Natural killer cell (primary cell): Measurements from ENCODE around the gene PRKN. TPM values are rescaled to one million over a fixed set of nuclear protein-coding genes. Genes with fewer than 3 reads are reported as not detected.

ENCODE experiments used
- ATAC-seq, 3 donors: fragments of 150-1000 bp in 2 of 3; fragments of 200-7000 bp in 1 of 3; cut with Tn5 transposase; 1 replicate in 1 of 3; 2 replicates in 2 of 3; pipeline ENCODE4 v1.10.0; 2021; ENCODE audit warnings: mild to moderate bottlenecking in 2 of 3, moderate library complexity in 2 of 3
- DNase-seq, 2 donors: peaks; one replicate each; pipeline versions ENCODE4 v3.0.0 to v3.0.0-alpha.2; 2013 to 2021; ENCODE audit warnings: mixed read lengths in 1 of 2
- H3K27ac ChIP-seq: one replicate; pipeline ENCODE4 v1.5.1; 2013; ENCODE audit warnings: mild to moderate bottlenecking, low read length
- H3K27me3 ChIP-seq: one replicate; pipeline ENCODE4 v1.6.1; 2013; ENCODE audit warnings: low read length; ENCODE audit not compliant: control insufficient read depth, insufficient read depth
- H3K36me3 ChIP-seq: one replicate; pipeline ENCODE4 v1.6.1; 2013; ENCODE audit warnings: low read length; ENCODE audit not compliant: control insufficient read depth, insufficient read depth
- H3K4me1 ChIP-seq: one replicate; pipeline ENCODE4 v1.6.1; 2013; ENCODE audit warnings: low read length; ENCODE audit not compliant: control insufficient read depth, insufficient read depth
- H3K4me3 ChIP-seq: one replicate; pipeline ENCODE4 v1.5.1; 2013; ENCODE audit warnings: low read length
- H3K9me3 ChIP-seq: one replicate; pipeline ENCODE4 v1.6.1; 2013; ENCODE audit warnings: low read length; ENCODE audit not compliant: control insufficient read depth, insufficient read depth
- H3K27ac Mint-ChIP-seq, 2 donors: one replicate each; pipeline ENCODE4 v1.8.0; 2022; ENCODE audit warnings: mild to moderate bottlenecking in 2 of 2, mixed read lengths in 2 of 2, moderate library complexity in 1 of 2
- H3K27me3 Mint-ChIP-seq, 2 donors: one replicate each; pipeline ENCODE4 v1.8.0; 2022; ENCODE audit warnings: low read depth in 2 of 2, mixed read lengths in 2 of 2
- H3K36me3 Mint-ChIP-seq: one replicate; pipeline ENCODE4 v1.8.0; 2022; ENCODE audit warnings: mixed read lengths
- H3K4me1 Mint-ChIP-seq, 2 donors: one replicate each; pipeline ENCODE4 v1.8.0; 2022; ENCODE audit warnings: mixed read lengths in 2 of 2
- H3K4me3 Mint-ChIP-seq: one replicate; pipeline ENCODE4 v1.8.0; 2022; ENCODE audit warnings: mild to moderate bottlenecking, moderate library complexity, mixed read lengths
- H3K9me3 Mint-ChIP-seq, 2 donors: one replicate each; pipeline ENCODE4 v1.8.0; 2022; ENCODE audit warnings: mixed read lengths in 2 of 2
- WGBS: methylation state at CpG from one replicate; pipeline ENCODE4 v1.1.7; 2013; ENCODE audit warnings: missing lambda C conversion rate; ENCODE audit not compliant: insufficient coverage; 5-methylcytosine and 5-hydroxymethylcytosine counted together
- intact Hi-C: fragments of 100-400 bp; cut with micrococcal nuclease; formaldehyde crosslinking; loops from one replicate; pipeline ENCODE4 v1.14.2; 2022
- total RNA-seq, 4 donors: library from RNA; stranded (reverse); fragments of 120-200 nt in 1 of 4; gene quantifications; one replicate each; pipeline versions ENCODE4 v1.2.3 to v1.2.4, GENCODE V29; 2013 to 2022
- TF ChIP-seq, protein P1 (sequence below): fragments of 200-600 bp; IDR thresholded peaks from one replicate; pipeline ENCODE4 v1.8.0; 2022; ENCODE audit warnings: antibody characterized with exemption

PRKN gene
- total RNA-seq, 3 donors from 2014 or later (not counting 1 experiment from before 2014, with no cell fraction given), result 1.4 to 1.9 (median 1.9) TPM

DNA sequence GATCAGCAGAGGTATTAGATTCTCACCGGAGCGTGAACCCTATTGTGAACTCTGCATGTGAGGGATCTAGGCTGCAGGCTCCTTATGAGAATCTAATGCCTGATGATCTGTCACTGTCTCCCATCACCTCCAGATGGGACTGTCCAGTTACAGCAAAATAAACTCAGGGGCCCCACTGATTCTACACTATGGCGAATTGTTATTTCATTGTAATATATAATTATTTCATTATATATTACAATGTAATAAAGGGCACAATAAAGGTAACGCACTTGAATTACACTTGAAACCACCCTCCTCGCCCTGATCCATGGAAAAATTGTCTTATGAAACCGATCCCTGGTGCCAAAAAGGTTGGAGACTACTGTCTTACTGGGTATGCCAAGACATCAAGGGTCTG is 18.6 kb downstream of the PRKN start:
- Histone ChIP-seq H3K27me3 (no peaks in the 10 kb centered on the region), H3K4me3 (no peak overlapping the region), H3K36me3 (no peaks in the 10 kb centered on the region), H3K27ac (no peak overlapping the region), H3K9me3 (no peaks in the 10 kb centered on the region), H3K4me1 (no peaks in the 10 kb centered on the region)
- Mint-ChIP-seq H3K36me3 (no peaks in the 10 kb centered on the region), H3K27ac (no peak overlapping the region), H3K4me1 (peaks cover 0 to 7% of the 10 kb centered on the region in 2 donors), H3K4me3 (no peak overlapping the region), H3K27me3 (peaks cover 0 to 3% of the 10 kb centered on the region in 2 donors), H3K9me3 (no peaks in the 10 kb centered on the region)
- TF ChIP-seq, protein P1, sequence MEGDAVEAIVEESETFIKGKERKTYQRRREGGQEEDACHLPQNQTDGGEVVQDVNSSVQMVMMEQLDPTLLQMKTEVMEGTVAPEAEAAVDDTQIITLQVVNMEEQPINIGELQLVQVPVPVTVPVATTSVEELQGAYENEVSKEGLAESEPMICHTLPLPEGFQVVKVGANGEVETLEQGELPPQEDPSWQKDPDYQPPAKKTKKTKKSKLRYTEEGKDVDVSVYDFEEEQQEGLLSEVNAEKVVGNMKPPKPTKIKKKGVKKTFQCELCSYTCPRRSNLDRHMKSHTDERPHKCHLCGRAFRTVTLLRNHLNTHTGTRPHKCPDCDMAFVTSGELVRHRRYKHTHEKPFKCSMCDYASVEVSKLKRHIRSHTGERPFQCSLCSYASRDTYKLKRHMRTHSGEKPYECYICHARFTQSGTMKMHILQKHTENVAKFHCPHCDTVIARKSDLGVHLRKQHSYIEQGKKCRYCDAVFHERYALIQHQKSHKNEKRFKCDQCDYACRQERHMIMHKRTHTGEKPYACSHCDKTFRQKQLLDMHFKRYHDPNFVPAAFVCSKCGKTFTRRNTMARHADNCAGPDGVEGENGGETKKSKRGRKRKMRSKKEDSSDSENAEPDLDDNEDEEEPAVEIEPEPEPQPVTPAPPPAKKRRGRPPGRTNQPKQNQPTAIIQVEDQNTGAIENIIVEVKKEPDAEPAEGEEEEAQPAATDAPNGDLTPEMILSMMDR, result no peak
- DNase-seq (no peak), ATAC-seq (no peak)
- 88% methylated on average over 5 of the region's 6 CpGs for WGBS
- intact Hi-C loops, result no loop called here

DNA sequence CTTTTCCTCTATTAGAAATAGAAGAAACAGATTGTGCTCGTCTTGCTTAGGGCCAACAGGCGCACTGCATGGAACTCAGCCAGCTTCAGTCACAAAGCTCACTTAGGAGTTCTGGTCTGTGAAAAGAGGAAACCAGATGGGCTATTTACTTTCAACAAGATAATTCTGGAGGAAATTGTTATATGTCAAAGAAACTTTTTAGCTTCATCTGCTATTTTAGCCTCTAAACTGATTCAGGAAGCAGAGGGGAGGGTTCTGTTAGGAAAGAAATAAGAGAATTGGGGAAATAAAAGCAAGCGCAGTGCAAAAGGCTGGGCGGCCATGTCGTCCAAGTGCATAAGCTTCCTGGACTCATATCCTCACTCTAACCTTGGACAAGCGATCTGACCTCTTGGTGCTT is 21.3 kb downstream of the PRKN start:
- Mint-ChIP-seq H3K27me3 (peaks cover 0 to 3% of the 10 kb centered on the region in 2 donors), H3K9me3 (no peaks in the 10 kb centered on the region), H3K36me3 (no peaks in the 10 kb centered on the region), H3K4me1 (peaks cover 0 to 7% of the 10 kb centered on the region in 2 donors), H3K4me3 (no peak overlapping the region), H3K27ac (no peak overlapping the region)
- H3K4me3 ChIP-seq, result no peak overlapping the region
- TF ChIP-seq, protein P1, result no peak
- no peaks in the 10 kb centered on the region for H3K36me3 ChIP-seq
- intact Hi-C loops, result no loop called here
- WGBS, result 31% methylated on average over 5 of the region's 6 CpGs
- DNase-seq (no peak), ATAC-seq (no peak)
- no peaks in the 10 kb centered on the region for H3K4me1 ChIP-seq
- no peak overlapping the region for H3K27ac ChIP-seq
- H3K9me3 ChIP-seq, result no peaks in the 10 kb centered on the region
- H3K27me3 ChIP-seq, result no peaks in the 10 kb centered on the region

DNA sequence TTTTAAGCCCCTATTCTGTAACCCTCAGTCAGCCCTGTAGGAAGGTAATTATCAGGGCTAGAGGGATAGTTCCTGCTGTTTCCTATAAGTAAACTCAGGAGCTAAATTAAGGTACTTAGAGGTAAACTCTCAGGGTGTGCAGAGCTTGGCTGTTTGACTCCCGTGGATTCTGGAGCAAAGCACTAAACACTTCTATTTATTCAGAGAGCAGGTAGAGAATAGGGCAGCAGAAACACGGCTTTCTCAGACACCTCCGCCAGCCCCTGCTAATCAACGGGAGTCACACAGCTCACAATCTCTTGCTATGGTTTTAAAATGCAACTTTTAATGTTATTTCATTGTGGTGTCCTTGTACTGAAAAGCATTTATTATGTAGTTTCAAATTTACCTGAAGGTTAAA is 21.8 kb downstream of the PRKN start:
- no peaks in the 10 kb centered on the region for H3K4me1 ChIP-seq
- no peak overlapping the region for H3K4me3 ChIP-seq
- 75% methylated on average over 2 of the region's 4 CpGs for WGBS
- H3K27ac ChIP-seq, result no peak overlapping the region
- Mint-ChIP-seq H3K9me3 (no peaks in the 10 kb centered on the region), H3K4me1 (peaks cover 0 to 7% of the 10 kb centered on the region in 2 donors), H3K4me3 (no peak overlapping the region), H3K27ac (no peak overlapping the region), H3K36me3 (no peaks in the 10 kb centered on the region), H3K27me3 (peaks cover 0 to 3% of the 10 kb centered on the region in 2 donors)
- DNase-seq (no peak), ATAC-seq (no peak)
- intact Hi-C loops, result no loop called here
- TF ChIP-seq, protein P1, result no peak
- H3K9me3 ChIP-seq, result no peaks in the 10 kb centered on the region
- no peaks in the 10 kb centered on the region for H3K27me3 ChIP-seq
- H3K36me3 ChIP-seq, result no peaks in the 10 kb centered on the region

DNA sequence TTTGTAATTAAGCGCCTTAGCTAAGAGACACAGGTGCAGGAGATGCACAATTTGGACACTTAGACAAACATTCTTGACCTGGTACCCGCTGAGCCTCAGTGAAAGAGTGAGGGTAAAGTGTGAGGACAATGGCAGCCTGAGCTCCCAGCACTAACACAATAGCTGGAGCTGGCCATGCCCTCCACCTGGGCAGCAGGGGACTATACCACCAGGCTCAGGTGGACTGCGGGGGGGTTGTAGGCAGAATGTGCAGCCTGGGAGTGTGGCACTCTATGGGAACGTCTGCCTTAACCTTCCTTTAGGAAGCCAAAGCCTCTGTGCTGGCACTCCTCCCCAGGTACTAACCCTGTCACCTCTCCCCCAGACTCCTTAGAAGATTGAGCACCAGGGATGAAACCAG is 23.6 kb downstream of the PRKN start:
- DNase-seq (no peak), ATAC-seq (no peak)
- 93% methylated on average over 4 of the region's 4 CpGs for WGBS
- Histone ChIP-seq H3K4me3 (no peak overlapping the region), H3K27ac (no peak overlapping the region), H3K4me1 (no peaks in the 10 kb centered on the region), H3K36me3 (no peaks in the 10 kb centered on the region), H3K9me3 (no peaks in the 10 kb centered on the region), H3K27me3 (no peaks in the 10 kb centered on the region)
- Mint-ChIP-seq H3K4me1 (peaks cover 0 to 7% of the 10 kb centered on the region in 2 donors), H3K27me3 (peaks cover 3 to 8% of the 10 kb centered on the region in 2 donors), H3K36me3 (no peaks in the 10 kb centered on the region), H3K9me3 (no peaks in the 10 kb centered on the region), H3K4me3 (no peak overlapping the region), H3K27ac (no peak overlapping the region)
- intact Hi-C loops, result no loop called here
- TF ChIP-seq, protein P1, result no peak
